Left kidney (tissue), 2 donors: ENCODE data around the gene NEMP1. TPM values are rescaled to one million over a fixed set of nuclear protein-coding genes. Genes with fewer than 3 reads are reported as not detected.

Experiments used
- DNase-seq: peaks from one replicate; pipeline ENCODE4 v3.0.0-alpha.2; 2013
- polyA plus RNA-seq: library from polyadenylated mRNA; unstranded; fragments of 120-200 nt; gene quantifications from one replicate; pipeline ENCODE4 v1.2.1, GENCODE V29; 2013; ENCODE audit not compliant: insufficient read length

The NEMP1 gene
- polyA plus RNA-seq, 1 donor = 37.8 TPM

DNA sequence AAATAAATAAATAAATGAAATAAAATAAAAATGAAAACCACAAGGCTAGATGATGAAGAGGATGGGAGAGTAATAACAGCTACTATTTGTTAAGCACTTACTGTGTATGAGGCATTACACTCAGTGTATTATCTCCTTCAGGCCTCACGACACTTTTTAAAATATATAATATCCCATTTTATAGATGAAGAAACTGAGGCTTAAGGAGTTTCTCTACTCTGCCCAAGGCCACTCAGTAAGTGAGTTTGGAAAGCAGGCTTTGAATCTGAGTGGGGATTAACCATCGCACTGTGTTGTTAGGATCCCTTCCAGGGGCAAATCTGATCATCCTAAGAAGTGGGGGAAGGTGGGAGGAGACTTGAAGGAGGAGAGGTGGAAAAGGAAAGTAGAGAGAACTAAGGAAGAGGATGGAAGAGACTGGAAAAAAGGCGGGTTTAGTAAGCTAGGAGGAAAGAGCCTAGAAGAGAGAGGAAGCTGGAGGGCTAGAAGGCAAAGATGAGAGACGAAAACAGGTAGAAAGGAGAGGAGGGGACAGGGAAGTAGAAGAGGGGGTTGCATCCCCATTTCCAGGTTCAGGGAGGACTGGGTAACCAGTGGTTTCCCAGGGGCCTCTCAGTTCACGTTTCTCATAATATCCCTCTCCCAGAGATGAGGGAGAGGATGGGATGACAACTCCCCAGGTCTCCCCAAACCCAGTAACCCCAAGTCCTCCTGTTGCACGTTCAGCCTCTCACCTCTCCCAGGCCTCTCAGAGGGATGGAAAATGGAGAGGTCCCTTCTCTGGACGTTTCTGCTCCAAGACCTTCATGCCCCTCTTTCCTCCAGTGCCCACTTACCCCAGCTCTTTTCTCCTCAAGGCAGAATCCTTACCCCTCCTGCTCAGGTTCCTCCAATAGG is 30.9 kb upstream of the NEMP1 start:
- no peak for DNase-seq

DNA sequence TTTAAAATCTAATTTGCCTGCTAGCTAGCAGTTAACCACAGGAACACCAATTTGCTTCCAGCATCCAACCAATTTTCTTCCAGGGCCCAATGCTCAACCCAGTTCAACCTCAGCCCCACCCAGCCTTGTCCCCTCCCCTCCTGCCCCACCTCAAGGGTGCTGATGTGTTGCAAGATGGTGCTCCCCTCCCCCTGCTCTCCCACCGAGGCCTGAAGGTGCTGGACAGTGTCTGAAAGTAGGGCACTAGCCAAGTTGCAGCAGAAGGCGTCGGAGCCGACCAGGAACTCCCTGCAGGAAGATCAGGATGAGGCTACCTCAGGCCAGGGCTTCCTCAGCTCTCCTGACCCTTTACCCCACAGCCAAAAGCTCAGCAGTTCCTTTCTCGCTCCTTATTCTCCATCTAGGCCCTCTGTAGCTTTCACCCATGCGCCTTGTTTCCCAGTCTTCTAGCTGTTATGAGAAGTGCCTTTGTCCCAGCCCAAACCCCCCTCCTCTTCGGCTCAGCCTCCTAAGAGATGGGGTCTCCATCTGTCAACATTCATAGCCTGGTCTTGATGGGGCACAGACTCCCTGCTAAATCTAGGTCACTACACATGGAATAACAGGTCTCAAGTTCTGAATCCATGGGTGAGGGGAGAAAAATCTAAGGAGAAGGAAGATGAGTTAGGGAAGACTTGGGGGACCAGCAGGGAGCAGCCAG is 29.0 kb upstream of the NEMP1 start:
- no peak for DNase-seq

DNA sequence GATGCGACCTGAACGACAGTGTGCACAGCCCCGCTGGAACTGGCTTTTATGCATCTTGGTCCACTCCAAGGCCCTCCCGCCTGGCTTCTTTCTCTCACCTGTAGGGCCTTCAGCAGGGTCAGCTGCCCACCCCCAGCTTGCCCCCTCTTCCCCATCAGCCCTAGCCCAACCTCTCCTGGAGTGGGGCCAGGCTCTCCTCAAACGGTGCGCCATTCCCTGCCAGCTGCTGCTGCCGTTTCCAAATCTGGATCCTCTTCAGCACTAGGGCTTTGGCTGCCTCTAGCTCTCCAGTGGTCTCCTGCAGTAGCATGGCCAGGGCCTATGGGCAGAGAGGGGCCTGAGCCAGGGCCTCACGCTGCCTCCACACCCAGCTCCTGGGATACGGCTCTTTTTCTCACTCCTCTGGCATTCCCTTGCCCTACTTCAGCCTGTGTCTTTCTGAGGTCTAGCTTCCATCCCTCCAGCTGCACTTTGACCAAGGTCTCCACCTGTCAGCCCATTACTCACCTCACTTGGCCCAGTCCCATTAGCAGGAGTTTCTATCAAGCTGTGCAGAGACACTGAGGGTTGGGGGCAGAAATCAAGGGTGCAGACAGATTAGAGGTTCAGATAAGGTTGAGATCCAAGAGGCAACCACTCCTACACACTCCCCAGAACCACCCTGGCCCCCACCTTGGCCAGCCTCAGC is 27.6 kb upstream of the NEMP1 start:
- DNase-seq = no peak

DNA sequence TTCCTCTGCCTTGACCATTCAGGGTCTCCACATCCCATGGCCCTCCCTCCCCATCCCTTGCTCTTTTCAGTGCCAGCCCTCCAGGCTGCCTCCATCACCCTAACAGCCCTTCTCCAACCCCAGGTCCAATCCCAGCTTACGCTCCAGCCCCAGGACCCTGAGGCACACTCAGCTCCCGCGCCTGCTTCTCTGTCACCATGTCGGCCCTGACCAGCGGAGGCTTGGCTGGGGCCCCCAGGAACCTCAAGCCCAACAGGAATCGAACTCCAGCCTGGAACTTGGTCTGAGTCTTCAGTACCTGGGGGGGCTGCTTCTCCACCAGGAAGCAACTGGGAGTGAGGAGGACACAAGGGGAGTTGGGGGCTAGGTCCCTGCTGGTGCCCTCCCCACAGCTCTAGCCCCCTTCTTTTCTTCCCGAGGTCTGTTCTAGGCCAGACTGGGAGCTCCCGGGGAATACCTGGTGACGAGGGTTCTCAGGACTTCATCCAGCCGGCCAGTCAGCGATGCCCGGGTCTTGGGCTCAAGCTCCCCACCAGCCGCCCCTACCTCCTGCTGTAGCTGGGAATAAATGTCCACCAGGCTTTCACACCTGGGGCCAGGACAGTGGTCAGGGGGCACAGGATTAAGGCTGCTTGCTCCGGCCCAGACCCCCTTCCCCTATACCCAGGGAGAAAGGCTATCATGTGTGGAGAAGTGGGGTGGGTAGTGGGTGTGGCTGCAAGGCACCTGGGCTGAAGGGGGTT is 26.6 kb upstream of the NEMP1 start:
- no peak for DNase-seq

DNA sequence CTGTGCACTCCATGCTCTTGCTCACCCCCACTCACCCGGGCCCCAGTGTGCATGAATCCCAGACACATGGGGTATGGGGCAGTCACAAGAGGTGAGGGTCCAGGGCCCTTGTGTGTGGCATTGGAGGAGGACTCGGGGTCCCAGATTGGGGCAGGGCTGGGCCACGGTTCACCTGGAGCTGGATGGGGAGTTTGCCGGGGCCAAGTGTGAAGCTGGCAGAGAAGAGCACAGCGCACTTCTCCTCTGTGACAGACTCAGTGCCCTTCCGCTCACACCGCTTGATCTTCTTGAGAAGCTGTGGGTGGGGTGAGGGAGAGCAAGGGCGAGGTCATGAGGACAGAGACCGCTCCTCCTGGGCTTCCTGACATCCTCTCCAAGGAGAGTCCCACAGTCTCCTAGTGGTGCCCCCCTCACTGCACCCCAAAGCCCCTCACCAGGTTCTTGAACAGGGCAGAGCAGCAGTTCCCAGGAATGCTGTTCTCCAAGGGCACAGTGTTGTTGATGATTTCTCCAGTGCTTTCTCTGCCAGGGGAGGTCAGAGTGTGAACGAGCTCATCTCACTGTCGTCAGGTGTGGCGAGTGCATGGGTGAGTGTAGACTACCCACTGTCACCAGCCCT is 25.8 kb upstream of the NEMP1 start:
- no peak for DNase-seq

GRCh38 chr12:57103856-57104255 is 25.3 kb upstream of the NEMP1 start:
- no peak for DNase-seq

DNA sequence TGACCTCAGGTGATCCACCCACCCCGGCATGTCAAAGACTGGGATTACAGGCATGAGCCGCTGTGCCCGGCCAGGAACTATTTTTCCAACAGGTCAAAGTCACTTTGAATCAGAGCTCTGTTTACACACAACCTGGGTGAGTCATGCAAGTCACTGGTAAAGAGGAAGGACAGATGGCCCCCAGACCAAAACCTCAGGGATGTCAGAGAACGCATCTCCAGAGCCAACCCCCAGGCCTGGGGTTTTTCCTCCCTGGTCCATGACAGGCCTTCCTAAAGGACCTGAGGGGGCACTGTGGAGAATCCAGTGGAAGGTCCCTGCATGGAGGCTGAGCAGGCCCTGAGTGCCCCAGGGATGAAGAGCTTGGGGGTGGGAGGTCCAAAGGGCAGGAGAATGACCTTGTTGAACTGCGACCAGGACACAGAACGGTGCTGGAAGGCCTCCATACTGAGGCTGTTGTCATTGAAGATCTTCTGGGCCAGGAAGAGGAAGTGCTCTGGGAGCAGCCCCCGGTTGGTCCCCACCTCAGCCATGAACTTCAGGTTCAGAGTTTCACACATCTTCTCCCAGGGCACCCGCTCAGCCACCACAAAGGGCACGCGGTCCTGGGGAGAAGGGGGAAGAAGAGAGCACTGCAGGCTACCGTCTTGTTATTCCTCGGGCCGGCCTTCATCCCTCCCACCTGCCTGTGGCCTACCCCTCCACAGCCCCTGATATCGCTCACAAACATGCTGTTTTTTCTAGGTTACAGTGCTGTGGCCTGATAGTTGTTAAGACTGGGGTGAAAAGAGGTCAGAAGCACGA is 23.5 kb upstream of the NEMP1 start:
- DNase-seq = no peak

DNA sequence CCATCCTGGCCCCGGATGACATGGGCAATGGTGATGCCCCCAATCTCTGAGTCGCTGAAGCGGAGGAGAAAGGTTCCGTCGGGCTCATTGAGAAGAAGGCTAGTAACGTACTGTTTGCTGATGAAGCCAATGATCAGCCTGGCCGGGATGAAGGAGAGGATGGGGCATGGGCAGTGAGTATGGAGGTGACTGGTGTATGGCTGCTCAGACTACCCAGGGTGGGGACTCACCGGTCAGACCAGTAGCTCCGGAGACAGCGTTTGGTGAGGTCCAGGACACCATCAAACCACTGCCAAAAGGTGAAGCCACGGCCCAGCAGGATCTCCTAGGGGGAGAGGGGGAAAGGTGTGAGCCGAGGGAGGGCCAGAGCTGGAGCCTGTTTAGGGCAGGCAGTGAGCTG is 21.2 kb upstream of the NEMP1 start:
- no peak for DNase-seq

- no peak for DNase-seq
Observed at GRCh38 chr12:57099047-57099714, 20.6 kb upstream of the NEMP1 start.

DNA sequence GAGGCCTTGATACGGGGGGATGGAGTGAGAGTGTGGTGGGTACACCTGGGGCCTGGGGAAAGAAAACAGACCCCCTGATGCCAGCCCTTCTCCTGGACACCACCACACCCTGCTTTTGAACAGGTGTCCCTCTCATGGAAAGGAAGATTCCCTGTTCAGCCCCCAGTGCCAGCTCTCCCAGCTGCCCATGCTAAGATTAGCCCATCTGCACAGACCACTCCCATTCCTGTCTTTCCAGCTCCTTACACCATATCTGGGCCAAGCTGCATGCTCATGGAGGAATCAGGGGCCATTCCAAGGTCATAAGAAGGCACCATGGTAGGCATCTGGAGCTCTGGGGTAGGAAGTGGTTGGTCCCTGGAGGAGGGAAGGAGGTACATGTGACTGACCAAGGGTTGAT is 20.0 kb upstream of the NEMP1 start:
- no peak for DNase-seq

GRCh38 chr12:57097554-57097835 is 18.9 kb upstream of the NEMP1 start:
- DNase-seq = no peak

DNA sequence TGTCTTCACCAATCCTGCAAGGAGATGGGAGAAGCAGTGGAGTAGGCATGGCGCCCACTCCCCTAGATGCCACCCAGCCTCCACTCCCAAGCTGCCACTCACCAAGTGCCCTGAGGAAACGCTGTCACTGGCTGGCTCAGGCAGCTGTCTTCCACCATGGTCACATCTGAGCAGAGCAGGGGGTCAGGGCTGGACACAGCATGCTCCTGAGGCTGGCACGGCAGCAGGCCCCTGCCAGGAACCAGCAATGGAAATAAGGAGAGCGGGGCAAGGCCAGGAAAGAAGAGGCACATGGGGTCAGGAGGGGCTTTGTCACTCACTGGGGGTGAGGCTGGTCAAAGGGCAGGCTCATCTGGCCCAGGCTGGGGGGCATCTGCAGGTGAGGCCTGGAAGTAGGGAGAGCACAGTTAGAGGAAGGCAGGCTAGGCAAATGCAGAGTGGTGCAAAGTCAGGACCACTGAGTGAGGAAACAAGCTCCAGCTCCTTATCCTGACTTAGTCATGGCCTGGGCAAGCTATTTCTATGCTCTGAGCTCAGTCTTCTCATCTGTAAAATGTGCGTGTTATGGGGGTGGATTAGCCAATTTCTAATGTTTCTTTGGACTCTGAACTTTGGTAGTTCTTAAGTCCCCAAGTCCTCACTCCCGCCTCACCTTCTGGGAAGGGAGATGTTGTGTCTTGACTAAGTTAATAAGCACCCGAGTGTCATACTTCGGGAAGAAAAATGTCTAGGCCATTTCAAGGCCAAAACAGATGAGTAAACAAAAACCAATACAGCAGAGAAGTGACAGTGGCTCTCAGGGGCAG is 18.4 kb upstream of the NEMP1 start:
- no peak for DNase-seq

GRCh38 chr12:57096099-57096572 is 17.5 kb upstream of the NEMP1 start:
- no peak for DNase-seq

DNA sequence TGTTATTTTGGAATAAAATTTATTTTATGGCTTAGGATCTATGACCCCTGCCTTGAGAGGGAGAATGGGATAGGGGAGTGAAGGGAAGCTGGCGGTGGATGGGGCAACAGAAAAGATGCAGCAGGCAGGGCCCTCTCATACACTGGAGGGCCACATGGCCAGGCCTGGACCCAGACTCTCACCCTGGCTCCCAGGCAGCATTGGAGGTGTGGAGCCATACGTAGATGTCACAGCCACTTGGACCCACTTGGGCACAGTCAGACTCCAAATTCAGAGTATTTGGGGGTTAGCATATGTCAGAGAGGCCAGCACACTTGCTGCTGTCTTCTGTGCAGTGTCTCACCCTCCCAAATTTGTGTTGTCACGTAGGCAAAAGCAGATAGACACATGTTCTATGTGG is 16.8 kb upstream of the NEMP1 start:
- no peak for DNase-seq

DNA sequence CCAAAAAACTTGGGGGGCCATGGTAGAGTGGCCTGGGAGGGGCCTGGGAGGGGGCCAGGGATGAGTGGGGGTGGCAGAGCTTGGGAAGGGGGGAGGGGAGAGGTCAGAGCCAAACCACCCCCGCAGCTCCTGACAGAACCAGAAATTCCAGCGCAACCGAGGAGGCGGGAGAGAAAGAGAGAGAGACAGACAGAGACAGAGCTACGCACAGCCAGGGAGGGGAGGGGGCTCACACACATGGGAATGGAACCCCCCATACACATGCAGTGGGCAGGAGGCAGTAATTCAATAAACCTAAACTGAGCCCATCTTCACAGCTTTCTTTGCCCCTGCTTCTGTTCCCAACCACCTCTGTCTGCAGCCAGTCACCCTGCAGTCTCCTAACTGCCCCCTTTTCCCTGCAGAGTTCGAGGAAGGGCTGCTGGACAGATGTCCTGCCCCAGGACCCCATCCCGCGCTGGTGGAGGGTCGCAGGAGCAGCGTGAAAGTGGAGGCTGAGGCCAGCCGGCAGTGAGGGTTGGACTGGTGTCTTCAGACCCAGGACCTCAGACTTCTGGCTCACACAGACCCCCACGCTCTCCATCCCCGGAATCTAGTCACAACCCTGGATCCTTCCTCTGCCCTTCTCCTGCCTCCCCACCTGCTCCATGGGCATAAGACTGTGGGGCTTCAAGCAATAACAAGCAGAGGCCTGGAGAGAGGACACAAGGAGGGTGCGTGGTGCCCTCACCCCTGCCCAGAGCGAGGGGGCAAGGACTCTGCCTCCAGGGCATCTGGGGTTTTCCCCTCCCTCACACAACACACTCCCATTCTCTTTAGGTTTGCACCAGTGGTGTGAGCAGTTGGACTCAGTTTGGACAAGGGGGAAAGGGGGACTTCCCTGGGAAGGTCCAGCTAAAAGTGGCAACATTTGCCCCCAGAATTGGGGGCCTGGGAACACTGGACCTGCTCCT is 15.9 kb upstream of the NEMP1 start:
- DNase-seq = no peak

GRCh38 chr12:57093415-57094207 is 15.0 kb upstream of the NEMP1 start:
- peak; percentile 67 for DNase-seq

DNA sequence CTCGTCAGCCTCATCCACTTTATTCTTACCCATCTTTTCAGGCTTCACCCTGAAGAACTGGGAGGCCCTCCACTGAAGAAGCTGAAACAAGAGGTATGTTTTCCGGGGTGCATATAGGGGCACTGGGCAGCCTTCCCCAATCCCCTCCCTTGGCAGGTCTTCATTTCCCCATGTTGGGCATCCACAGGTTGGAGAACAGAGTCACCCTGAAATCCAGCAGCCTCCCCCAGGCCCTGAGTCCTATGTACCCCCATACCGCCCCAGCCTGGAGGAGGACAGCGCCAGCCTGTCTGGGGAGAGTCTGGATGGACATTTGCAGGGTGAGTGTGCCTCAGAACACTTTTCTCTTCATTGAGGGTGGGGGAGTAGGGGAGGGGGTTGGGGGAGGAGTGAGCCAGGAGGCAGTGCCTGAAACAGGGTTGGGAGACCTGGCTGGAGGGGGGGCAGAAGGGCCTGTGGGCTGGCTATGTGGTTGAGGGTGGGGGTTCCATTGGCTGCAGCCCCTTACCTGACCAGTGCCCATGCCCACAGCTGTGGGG is 14.4 kb upstream of the NEMP1 start:
- no peak for DNase-seq
